Activated naive CD4-positive, alpha-beta T cell treated with anti-CD3 and anti-CD28 coated beads, Interleukin-2, amount 50 U/mL, for 72 hours (primary cell): ENCODE measurements around the gene PGK1. TPM values are rescaled to one million over a fixed set of nuclear protein-coding genes. Genes with fewer than 3 reads are reported as not detected.
A peak's percentile ranks its signal among the peaks of the same experiment; 100 is the strongest.
"Not testable (repeated sequence)": the region's sequence is repeated elsewhere in the genome, so short reads cannot be mapped to it uniquely, and the experiment has no call there.

ENCODE experiments used
- ATAC-seq, 2 donors: fragments of 150-1000 bp; cut with Tn5 transposase; 2 replicates each; pipeline ENCODE4 v1.10.0; 2021; ENCODE audit warnings: mild to moderate bottlenecking in 2 of 2, moderate library complexity in 2 of 2
- DNase-seq, 2 donors: peaks; one replicate each; pipeline ENCODE4 v3.0.0; 2021 to 2022; ENCODE audit warnings: low spot score in 2 of 2
- H3K27ac Mint-ChIP-seq, 2 donors: one replicate each; pipeline ENCODE4 v1.8.0; 2022; ENCODE audit warnings: mild to moderate bottlenecking in 2 of 2, mixed read lengths in 2 of 2
- H3K36me3 Mint-ChIP-seq, 2 donors: one replicate each; pipeline ENCODE4 v1.8.0; 2022; ENCODE audit warnings: mixed read lengths in 2 of 2
- H3K9me3 Mint-ChIP-seq, 2 donors: one replicate each; pipeline ENCODE4 v1.8.0; 2022; ENCODE audit warnings: mixed read lengths in 2 of 2
- total RNA-seq, 2 donors: library from RNA; stranded (reverse); gene quantifications; one replicate each; pipeline ENCODE4 v1.2.3, GENCODE V29; 2022

PGK1 gene
- 1,000 to 10,000 TPM in 1 of 2 donors, 100 to 1,000 TPM in 1; 472 to 1,846 TPM for total RNA-seq

- H3K36me3 Mint-ChIP-seq: peaks cover 51 to 55% of the 10 kb centered on the region in 2 donors
- DNase-seq (peak; percentile 86 to 93), ATAC-seq (peak; percentile 97 to 98)
- peak within 1 kb of the TSS; percentile 89 to 91 for H3K27ac Mint-ChIP-seq
- H3K9me3 Mint-ChIP-seq: peaks cover 6% of the 10 kb centered on the region in 2 donors
Observed at GRCh38 chrX:78103623-78104446, at the start of gene PGK1. PGK1 (plus strand) TSS chrX:78104248; CDS start chrX:78104341, 93 bp downstream.

DNA sequence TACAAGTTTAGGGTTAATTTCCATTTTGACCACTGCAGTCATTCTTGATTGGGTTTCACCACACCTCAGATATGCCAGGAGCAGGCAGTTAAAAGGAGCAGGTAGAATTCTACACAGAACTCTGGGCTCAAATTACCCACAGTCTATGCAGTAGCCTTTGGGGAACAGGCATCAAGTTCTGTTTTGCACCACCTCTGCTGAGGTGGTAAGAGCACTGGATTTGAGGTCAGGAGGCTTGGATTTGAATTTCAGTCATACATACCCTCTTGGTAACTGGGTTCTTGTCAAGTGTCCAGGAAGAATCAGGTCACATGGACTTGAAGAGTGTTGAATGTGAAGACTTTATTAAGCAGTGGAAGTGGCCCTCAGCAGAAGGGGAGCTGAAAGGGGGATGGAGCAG, 40.4 kb upstream of the PGK1 start:
- no peak for DNase-seq
- Mint-ChIP-seq H3K36me3 (no peaks in the 10 kb centered on the region), H3K9me3 (no peaks in the 10 kb centered on the region), H3K27ac (peak overlapping the region in 1 of 2 donors; percentile 93)
- ATAC-seq: no peak

GRCh38 chrX:78064152-78064551, 39.9 kb upstream of the PGK1 start:
- no peak for DNase-seq
- no peak for ATAC-seq
- no peaks in the 10 kb centered on the region for H3K9me3 Mint-ChIP-seq
- no peaks in the 10 kb centered on the region for H3K36me3 Mint-ChIP-seq
- peak overlapping the region in 1 of 2 donors; percentile 93 for H3K27ac Mint-ChIP-seq

GRCh38 chrX:78064698-78065601, 39.1 kb upstream of the PGK1 start:
- H3K27ac Mint-ChIP-seq: peak overlapping the region; percentile 73 to 93
- H3K36me3 Mint-ChIP-seq, H3K9me3 Mint-ChIP-seq: not testable (repeated sequence)
- DNase-seq (peak in 1 of 2 donors; percentile 12), ATAC-seq (peak; percentile 90 to 93)

DNA sequence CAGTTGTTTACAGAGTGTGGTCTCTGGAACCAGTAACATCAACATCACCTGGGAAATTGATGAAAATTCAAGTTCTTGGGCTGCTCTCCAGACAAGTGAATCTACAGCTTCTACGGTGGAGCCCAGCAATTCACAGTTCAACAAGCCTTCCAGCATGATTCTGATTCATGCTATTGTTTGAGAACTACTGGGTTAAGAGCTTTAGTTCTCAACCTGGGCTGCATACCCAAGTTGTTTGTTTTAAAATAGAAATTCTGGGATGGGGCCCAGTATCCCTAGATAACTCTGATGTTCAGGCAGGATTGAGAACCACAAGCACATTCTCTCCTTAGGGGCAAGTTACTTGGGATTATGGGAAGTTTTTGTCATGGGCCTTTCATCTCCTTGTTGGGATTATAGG, 37.9 kb upstream of the PGK1 start:
- ATAC-seq: no peak
- no peak overlapping the region for H3K27ac Mint-ChIP-seq
- DNase-seq: no peak
- no peaks in the 10 kb centered on the region for H3K36me3 Mint-ChIP-seq
- no peaks in the 10 kb centered on the region for H3K9me3 Mint-ChIP-seq

DNA sequence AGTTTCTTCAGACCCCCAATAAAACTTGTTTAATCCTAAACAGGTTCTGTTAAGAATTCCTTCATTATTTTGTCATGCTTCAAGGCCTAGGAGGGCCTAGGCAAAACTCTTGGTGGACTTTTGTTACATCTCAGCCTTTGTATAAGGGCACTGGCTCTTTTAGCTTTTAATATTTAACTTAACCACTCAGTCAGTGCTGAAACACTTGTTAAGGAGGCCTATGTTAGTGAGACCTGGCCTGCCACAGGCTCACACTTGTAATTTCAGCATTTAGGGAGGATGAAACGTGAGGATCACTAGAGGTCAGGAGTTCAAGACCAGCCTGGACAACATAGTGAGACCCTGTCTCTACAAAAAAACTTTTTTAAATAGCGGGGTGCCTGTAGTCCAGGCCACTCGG, 32.7 kb upstream of the PGK1 start:
- DNase-seq (no peak), ATAC-seq (no peak)
- Mint-ChIP-seq H3K9me3 (peaks cover 5 to 8% of the 10 kb centered on the region in 2 donors), H3K36me3 (peaks cover 8 to 9% of the 10 kb centered on the region in 2 donors), H3K27ac (no peak overlapping the region)

- peak; percentile 46 to 57 for ATAC-seq
- not testable (repeated sequence) for H3K9me3 Mint-ChIP-seq, H3K27ac Mint-ChIP-seq
- peak; percentile 4 to 59 for DNase-seq
- H3K36me3 Mint-ChIP-seq: peaks cover 8 to 15% of the 10 kb centered on the region in 2 donors
Observed at GRCh38 chrX:78073147-78074077, 30.6 kb upstream of the PGK1 start.

- DNase-seq: no peak
- Mint-ChIP-seq H3K27ac (no peak overlapping the region), H3K36me3 (peaks cover 8 to 15% of the 10 kb centered on the region in 2 donors), H3K9me3 (peaks cover 5 to 8% of the 10 kb centered on the region in 2 donors)
- no peak for ATAC-seq
Observed at GRCh38 chrX:78074088-78074487, 30.0 kb upstream of the PGK1 start.

DNA sequence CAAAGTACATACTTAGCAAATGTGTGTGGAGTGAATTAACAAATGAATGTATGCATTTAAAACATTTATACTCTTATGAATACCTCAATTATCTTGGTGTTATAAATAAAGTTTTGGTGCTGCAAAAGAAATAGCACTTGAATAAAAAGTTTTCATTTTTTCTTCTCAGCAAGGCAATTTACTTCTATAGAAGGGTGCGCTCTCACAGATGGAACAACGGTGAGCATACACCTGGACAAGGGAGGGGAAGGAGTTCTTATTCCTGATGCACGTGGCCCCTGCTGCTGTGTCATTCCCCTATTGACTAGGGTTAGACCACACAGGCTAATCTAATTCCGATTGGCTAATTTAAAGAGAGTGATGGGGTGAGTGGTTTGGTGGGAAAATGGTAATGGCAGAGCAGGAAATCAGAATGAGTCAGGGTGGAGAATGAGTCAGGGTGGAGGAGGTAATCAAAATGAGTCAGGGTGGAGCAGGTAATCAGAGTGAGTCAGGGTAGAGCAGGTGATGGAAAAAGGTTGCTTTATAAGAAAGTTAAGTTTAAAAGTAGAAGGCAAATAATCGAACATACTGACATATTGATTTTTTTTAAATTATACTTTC, 28.2 kb upstream of the PGK1 start:
- Mint-ChIP-seq H3K36me3 (peaks cover 8 to 15% of the 10 kb centered on the region in 2 donors), H3K9me3 (peaks cover 5 to 8% of the 10 kb centered on the region in 2 donors), H3K27ac (peak overlapping the region; percentile 79 to 89)
- ATAC-seq (peak; percentile 87 to 88), DNase-seq (peak; percentile 9 to 55)

DNA sequence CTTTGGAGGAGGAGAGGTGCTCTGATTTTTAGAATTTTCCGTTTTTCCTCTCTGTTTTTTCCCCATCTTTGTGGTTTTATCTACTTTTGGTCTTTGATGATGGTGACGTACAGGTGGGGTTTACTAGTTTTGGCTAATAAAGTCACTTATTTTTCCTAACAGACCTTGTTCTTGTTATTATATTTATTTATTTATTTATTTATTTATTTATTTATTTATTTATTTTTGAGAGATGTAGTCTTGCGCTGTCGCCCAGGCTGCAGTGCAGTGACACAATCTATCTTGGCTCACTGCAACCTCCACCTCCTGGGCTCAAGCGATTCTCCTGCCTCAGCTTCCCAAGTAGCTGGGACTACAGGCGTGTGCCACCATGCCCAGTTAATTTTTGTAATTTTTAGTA, 22.6 kb upstream of the PGK1 start:
- ATAC-seq, H3K36me3 Mint-ChIP-seq, DNase-seq, H3K9me3 Mint-ChIP-seq, H3K27ac Mint-ChIP-seq: not testable (repeated sequence)

- ATAC-seq (peak; percentile 56 to 92), DNase-seq (peak in 1 of 2 donors; percentile 54)
- Mint-ChIP-seq H3K9me3 (peaks cover 4 to 5% of the 10 kb centered on the region in 2 donors), H3K27ac (no peak overlapping the region), H3K36me3 (no peaks in the 10 kb centered on the region)
Observed at GRCh38 chrX:78092296-78092695, 11.8 kb upstream of the PGK1 start.

DNA sequence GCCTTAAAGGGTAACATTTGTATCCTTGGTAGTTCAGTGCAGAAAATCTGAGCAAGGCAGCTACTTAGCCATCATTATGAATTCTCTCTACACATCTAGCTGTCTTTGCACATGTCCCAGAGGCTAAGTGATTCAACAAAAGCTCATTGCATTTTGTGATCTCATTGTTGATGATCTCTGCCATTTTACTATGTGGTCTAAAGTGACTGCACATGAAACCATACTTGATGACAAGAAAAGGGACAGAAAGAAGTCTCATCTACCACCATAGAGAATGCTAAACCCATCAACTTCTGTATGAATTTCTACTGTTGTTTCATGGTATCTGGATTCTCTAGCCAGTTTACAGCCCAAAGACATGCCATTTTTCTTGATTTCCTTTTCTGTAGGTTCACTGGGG, 5.9 kb upstream of the PGK1 start:
- H3K9me3 Mint-ChIP-seq: peaks cover 6 to 10% of the 10 kb centered on the region in 2 donors
- H3K36me3 Mint-ChIP-seq: peaks cover 6 to 7% of the 10 kb centered on the region in 2 donors
- DNase-seq (no peak), ATAC-seq (peak in 1 of 2 donors; percentile 46)
- no peak overlapping the region for H3K27ac Mint-ChIP-seq

DNA sequence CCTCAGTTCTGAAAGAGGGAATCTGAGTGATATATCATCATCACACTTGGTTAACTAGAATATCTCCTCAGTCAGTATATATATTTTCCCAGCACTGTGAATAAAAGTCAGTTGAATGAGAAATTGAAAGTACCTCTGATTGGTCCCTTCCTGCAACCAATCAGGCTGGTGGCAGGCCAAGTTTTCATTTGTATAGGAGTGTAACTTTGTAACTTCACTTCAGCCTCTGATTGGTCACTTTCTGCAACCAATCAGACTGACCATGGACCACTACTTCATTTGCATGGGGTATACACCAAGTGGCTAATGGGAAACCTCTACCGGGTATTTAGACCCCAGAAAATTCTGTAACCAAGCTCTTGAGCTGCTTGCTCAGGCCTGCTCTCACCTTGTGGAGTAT, 2.0 kb upstream of the PGK1 start:
- no peak for ATAC-seq
- H3K9me3 Mint-ChIP-seq: peaks cover 6 to 10% of the 10 kb centered on the region in 2 donors
- no peak overlapping the region for H3K27ac Mint-ChIP-seq
- peaks cover 37 to 43% of the 10 kb centered on the region in 2 donors for H3K36me3 Mint-ChIP-seq
- DNase-seq: no peak

DNA sequence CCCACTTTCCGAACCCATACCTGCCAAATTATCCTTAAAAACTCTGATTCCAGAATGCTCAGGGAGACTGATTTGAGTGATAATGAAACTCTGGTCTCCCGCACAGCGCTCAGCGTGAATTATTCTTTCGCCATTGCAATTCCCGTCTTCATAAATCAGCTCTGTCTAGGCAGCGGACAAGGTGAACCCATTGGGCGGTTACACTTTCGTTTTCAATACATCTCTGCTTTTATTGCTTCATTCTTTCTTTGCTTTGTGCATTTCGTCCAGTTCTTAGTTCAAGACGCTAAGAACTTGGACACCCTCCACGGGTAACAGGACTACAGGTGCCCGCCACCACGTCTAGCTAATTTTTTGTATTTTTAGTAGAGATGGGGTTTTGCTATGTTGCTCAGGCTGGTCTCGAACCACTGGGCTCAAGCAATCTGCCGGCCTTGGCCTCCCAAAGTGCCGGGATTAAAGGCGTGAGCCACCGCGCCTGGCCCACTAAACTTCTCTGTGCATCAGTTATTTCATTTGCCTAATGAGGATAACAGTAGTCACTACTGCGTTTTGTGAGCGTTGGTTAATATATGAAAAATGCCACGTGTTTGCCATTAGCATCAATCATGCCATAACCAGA, 936 bp upstream of the PGK1 start:
- no peak for ATAC-seq
- no peak for DNase-seq
- H3K9me3 Mint-ChIP-seq: peaks cover 6% of the 10 kb centered on the region in 2 donors

DNA sequence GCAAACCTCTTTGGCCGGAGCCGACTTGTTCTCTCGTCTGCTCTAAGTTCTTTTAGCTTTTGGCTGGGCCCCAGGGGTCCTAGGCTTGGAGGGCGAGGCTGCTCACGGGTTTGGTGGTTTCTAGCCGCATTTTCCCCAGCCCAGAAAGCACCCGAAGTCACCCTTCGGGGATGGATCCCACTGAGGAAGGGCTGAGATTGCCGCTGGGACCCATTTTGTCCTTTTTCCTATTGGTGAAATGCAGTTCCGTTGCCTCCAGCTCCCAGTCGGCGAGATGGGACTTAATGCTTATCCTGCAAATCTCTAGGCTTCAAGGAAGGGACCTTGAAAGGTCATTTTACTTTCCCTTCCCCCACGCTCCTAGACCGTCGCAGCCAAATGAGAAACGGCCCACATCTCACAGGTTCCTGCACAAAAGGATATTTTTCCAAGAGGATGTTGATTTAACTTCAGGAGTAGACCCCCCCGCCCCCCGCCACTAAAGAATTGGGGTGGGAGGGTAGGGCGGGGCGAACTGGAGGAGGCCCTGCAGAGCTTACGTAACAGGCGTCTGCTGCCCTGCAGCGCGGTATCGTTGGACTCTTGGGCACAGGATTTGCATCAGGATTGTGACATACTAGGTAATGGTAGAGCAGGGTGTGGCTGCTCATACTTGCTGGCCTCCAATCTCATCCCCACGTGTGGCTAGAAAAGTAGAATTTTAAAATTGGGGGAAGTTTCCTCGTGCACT, 564 bp downstream of the PGK1 start:
- Mint-ChIP-seq H3K27ac (peak overlapping the region; percentile 89 to 91), H3K36me3 (peaks cover 51 to 63% of the 10 kb centered on the region in 2 donors), H3K9me3 (peaks cover 6% of the 10 kb centered on the region in 2 donors)
- peak in 1 of 2 donors; percentile 15 for ATAC-seq
- DNase-seq: no peak

More for the DNA sequence above, 936 bp upstream of the PGK1 start:
- Mint-ChIP-seq H3K36me3 (peaks cover 48 to 51% of the 10 kb centered on the region in 2 donors), H3K27ac (peak overlapping the region; percentile 84 to 91)
